NCI-H774 (cell line): ENCODE data around the gene CDK5.
"Not testable (repeated sequence)": the region's sequence is repeated elsewhere in the genome, so short reads cannot be mapped to it uniquely, and the experiment has no call there.

Source experiments
- DNase-seq: peaks from one replicate; lab custom pipeline; 2025; lab: John Stamatoyannopoulos, UW

CDK5 gene

DNA sequence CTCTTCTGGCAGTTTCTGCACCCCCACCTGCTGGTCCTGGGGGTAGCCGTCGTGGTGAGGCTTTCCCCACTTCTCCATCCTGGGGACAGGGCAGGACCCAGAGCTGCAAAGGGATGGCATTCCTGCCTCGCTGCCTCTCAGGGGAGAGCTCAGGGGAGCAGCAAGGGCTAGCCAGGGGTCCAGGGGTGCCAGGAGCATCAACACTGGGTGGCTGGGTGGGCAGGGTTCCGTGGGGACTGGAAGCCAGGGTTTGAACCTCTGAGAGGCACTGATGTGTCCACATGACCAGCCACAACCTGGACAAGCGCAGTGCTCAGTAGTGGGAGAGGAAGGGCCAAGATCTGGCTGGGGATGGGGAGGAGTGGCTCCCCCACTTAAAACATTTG lies 23.8 kb downstream of the CDK5 start:
- DNase-seq = no peak

DNA sequence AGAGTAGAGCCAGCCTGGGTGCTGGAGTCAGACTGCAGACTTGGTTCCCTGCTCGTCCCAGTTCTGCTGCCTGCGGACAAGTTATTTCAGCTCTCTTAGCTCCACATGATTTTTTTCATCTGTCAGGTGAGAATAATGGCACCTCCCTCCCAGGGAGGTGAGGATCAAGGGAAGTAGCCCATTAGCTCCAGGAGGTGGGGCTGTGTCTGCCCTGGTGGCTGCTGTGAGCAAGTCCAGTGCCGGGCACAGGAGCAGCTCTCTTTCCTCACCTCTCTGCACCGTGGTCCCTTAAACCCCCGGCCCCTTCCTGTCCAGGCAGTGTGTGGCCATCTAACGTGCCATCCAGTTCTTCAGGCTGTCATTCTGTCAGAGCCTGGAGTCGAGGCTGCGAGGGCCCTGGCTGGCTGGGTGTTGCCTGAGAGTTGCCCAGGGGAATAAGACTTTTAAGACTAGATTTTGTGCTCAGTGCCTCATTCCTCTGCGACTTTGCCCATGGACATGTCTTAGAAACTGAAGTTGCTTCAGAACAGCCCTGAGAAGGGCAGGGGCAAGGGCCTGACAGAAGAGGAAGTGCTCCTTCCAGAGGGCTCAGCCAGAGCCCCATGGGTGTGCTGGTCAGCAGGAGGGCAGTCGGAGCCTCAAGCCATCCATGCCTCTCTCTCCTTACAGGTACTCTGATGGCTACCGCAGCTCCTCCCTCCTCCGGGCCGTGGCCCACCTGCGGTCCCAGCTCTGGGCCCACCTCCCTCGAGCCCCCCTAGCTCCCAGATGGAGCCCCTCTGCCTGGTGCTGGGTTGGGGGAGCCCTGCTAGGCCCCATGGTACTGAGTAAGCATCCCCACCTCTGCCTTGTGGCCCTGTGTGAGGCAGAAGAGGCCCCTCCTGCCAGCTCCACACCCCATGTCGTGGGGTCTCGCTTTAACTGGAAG lies 24.5 kb downstream of the CDK5 start:
- no peak for DNase-seq

DNA sequence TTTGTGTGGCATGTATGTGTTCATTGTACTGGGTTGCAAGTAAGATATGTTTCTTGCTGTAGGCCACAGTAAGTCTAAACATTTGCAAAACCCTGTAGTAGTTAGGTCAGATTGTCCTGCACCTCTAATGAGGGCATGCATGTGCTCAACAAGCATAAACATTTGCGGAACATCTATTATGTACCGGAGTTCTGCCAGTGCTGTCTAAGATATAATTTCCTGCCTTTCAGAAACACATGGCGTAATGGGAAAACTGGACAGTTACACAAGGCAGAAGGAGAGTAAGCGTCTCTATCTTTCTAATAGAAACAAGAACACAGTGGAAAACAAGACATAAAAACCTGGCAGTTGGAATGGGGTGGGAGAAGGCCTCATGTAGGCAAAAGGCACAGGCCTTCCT lies 26.7 kb downstream of the CDK5 start:
- DNase-seq = no peak

DNA sequence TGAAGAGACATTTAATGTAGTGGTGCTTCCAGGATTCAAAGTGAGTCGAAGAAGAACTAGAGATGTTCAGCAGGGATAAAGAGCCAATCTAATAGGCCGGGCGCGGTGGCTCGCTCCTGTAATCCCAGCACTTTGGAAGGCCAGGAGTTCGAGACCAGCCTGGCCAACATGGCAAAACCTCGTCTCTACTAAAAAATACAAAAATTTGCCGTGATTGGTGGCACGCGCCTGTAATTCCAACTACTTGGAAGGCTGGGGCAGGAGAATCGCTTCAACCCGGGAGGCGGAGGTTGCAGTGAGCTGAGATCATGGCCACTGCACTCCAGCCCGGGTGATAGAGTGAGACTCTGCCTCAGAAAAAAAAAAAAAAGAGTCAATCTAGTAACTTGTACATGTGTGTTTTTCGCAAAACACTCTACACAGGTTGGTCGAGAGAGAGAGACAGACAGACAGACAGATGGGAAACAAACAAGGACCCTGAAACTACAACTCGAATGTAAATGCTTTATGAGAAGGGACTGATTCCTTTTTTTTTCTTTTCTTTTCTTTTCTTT lies 28.7 kb downstream of the CDK5 start:
- DNase-seq = no peak

DNA sequence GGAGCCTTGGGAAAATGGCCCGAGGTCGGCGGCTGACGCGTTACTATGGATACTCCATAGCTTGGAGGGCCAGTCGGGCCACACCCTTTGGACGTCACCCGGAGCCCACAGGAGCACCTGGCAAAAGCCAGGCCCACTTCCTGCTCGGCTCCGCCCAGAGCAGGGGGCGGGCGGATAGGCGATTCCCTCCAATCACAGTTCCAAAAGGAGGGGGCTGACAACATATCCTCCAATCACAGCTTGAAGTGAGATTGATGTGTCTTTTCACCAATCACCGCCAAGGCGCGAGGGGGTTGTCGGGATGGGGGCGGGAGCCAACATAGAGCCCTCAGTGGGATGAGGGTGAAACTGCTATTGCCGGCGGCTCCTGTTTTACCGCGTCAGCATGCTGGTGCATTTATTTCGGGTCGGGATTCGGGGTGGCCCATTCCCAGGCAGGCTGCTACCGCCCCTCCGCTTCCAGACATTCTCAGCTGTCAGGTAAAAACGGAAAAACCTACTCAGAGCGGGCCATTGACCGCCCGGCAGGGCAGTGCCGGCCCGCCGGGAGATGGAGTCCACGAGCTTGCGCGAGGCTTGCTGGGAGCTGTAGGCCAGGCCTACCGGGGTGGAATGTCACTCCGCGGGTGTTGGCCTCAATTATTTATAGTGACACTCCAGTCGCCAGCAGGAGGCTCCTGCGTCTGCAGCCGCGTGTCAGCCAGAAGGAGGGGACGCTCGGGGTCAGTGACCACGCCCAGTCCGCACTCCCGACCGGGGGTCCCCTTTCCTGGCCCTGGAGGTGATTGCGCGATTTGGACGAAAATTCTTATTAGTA lies 29.4 kb downstream of the CDK5 start, which contains the start of gene ABCB8:
Gene ABCB8 (plus strand): TSS at position 320 of the 817 bp plus-strand sequence. CDS start 66 bp downstream, at position 386.
- DNase-seq = peak; percentile 98

DNA sequence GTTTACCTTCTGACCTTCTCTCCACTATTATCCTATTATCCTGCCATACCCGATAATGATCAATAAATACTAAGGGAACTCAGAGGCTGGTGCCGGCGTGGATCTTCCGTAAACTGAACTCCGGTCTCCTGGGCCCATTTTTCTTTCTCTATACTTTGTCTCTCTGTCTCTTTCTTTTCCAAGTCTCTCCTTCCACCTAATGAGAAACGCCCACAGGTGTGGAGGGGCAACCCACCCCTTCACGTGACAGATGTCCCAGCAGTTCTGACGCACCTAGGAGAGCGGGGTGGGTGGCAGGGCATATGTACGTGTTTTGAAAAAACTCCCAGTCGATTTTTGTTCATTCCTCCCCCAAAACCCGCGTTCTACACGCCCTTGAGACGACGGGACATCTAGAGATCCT lies 30.0 kb downstream of the CDK5 start:
- DNase-seq = not testable (repeated sequence)

DNA sequence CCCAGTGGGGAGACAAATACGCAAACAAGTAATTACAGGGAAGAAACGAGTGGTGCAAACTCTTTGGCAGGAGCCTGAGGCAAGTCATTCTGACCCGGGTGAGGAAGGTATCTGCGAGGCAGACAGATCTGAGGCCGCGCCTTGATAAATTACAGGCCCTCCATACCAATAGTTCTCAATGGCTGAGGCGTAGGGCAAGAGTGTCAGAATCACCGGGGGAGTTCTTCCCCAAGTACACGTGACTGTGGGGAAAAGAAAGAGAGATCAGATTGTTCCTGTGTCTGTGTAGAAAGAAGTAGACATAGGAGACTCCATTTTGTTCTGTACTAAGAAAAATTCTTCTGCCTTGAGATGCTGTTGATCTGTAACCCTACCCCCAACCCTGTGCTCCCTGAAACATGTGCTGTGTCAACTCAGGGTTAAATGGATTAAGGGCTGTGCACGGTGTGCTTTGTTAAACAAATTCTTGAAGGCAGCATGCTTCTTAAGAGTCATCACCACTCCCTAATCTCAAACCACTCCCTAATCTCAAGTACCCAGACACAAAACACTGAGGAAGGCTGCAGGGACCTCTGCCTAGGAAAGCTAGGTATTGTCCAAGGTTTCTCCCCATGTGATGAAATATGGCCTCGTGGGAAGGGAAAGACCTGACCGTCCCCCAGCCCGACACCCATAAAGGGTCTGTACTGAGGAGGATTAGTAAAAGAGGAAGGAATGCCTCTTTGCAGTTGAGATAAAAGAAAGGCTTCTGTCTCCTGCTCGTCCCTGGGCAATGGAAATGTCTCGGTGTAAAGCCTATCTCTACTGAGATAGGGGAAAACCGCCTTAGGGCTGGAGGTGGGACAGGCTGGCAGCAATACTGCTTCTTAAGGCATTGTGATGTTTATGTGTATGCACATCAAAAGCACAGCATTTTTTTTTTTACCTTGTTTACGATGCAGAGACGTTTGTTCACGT lies 30.6 kb downstream of the CDK5 start:
- not testable (repeated sequence) for DNase-seq

DNA sequence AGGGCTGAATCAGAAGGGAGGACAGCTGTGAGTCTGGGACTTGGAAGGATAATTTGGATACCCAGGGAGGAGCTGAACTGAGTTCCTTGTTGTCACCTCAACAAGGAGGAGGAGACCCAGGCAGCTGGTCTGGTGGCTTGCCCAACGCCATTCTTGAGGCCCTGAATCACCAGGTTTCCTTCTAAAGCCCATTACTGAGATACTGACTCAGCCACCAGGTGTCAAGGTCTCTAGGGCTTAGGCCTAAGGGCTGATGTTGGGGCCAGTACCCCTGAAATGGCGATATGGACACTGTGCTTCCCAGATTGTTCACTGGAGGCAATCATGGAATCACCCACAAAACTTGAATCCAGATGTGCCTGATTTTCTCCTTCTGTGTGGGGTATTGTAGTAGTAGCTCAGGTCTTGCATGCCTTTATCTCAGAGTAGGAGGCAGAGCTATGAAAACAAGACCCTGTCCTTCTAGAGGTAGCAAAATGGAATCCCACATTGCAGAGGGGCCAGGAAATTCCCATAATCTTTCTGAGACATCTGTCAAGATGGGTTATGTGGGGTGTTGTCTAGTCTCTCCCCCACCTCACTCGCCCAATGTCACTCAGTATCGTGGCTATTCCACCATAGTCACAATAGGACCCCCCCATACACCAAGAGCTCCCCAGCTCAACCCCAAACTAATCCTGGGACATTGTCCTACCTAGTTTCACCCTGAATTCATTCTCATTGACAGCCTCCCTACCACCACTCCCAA lies 31.6 kb downstream of the CDK5 start:
- DNase-seq = no peak

DNA sequence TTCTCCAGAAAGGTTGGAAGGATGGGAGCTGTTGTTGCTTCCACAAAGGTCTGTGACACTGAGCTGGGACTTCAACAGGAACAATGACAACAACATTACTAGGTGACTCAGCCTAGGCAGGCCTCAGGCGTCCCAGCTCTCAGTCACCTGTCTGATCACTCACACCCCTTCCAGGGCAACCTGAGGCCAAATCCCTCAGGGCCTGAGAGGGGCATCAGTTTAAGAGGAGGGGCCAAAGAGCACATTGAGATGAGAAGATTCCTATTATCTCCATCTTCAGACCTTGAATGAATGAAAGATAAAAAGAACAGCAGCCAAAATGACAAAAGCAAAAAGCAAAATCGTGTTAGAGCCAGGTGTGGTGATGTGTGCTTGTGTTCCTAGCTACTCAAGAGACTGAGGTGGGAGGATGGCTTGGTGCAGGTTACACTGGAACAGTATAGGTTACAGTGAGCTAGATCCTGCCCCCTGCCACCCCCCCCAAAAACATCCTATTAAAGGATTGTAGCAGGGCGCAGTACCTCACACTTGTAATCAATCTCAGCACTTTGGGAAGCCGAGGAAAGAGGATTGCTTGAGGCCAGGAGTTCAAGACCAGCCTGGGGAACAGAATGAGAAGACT lies 33.2 kb downstream of the CDK5 start, which contains the start of gene ATG9B:
Gene ATG9B (minus strand): TSS at position 60 of the 622 bp plus-strand sequence. CDS start 71 bp downstream, outside the sequence.
- no peak for DNase-seq

DNA sequence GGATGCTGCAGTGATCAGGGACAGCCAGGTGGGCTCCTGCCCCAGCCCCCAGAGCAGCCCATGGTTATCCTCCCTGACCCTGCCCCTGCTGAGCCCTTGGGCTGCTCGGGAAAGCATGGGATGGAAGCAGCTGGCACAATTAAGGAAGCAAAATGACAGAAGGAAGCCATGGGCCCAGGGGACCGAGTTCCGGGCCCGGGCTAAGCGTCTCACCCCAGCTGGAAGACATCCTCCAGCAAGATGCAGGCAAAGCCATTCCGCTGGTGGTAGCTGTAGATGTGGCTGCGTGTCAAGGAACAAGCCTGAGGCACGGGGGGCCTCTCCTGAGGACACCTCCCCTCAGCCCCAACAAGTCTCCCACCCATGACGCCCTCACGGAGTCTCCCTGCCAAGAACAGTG lies 34.5 kb downstream of the CDK5 start:
- DNase-seq = no peak

DNA sequence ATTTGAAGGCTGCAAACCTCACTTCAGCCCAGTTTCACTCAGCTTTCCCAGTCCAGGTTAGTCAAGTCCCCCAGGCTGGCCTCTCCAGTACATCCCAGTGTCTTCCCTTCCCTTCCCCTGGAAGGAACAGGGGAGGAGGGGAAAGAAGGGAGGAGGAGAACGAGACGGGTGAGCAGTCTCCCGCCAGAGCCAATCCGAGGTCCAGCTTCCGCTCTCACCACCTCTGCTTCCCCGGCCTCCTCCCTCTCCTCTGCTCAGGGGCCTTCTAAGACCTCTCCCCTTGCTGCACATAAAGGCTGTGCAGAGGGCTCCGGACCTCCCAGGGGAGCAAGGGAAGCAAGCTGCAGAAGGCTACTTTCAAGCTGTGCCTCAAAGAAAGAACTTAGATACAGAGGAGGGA lies 37.5 kb downstream of the CDK5 start:
- DNase-seq = no peak

DNA sequence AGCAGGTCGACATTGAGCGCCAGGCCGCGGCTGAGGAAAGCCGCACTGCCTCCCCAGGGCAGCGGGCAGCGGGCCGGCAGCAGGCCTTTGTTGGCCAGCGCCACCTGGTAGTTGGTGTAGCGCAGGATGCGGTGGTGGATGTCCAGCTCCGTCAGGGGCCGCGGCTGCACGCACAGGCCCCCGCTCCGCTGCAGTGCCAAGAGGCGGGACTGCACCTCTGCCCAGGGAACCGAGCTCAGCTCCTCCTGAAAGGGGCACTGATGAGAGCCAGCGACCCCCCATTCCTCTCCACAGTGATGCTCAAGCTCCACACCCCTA lies 38.6 kb downstream of the CDK5 start:
- DNase-seq = no peak

DNA sequence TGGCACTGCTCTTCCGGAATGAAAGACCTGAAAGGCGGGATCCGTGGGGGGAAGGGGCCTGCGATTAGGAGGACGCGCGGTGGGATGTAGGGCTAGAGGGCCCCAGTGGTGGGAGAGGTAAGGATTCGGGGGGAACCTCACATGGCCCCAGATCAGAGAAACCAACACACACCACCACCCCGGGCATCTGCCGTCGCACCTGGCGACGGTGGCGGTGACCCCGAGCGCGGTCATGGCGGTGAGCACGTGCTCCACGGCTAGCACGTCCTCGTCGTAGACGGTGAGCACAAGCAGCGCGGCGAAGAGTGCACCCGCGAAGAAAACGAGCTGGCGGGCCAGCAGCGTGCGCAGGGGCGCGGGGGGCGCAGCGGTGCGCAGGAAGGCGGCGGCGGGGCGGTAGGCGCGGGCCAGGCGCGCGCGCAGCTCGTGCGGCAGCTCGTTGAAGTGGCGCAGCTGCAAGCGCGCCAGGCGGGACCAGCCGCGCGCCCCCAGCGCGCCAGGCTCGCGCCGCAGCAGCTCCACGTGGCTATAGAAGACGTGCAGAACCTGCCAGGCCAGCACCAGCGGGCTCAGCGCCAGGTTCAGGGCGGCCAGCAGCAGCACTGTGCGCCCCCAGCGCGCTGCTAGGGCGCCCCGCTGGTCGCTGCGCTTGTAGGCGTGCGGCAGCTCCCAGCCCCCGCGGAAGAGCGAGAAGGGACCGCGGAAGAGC lies 39.1 kb downstream of the CDK5 start:
- peak; percentile 45 for DNase-seq

DNA sequence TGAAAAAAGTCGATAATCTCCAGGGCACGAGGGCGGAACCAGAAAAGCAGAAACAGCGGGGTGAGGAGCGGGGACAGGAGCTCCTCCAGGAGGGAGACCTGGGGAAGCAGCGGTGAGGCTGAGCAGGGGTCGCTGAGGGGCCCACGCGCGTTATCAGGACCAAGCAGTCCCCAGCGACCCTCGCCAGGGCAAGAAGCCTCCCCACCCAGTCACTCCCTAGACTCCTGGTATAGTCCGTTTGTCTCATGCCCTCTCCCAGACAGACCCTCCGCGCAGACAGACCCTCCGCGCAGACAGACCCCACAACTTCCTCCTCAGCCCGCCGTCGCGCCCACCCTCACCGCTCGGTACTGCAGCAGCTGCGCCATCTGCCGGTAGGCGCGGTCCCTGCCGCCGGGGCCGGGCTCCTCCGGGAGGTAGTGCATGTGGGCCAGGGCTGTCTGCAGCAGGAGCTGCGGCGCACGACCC lies 39.7 kb downstream of the CDK5 start:
- peak; percentile 29 for DNase-seq

DNA sequence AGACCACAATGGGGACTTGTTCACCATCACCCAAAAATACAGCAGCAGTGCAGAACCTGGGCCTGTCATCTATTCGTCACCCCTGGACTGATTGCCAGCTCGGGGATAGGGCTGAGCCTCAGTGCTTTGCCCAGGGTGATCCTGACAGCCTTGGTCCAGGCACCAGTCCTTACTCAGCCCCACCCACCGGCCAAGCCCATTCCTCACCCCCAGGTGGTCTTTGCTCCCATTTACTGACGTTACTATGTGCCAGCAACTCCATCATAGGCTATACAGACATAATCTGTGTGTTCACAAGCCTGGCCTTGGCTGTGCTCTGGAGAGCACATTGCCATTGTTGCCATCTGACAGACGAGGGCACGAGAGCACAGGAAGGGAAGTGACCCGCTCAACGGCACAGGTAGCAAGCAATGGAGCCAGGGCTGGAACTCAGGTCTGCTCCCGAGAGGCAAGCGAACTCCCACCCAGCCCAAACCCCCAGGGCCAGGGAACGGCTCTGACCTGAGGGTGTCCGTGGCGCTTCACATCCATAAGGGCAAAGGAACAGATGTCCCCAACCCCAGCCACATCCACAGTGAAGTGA lies 40.2 kb downstream of the CDK5 start:
- DNase-seq = no peak

DNA sequence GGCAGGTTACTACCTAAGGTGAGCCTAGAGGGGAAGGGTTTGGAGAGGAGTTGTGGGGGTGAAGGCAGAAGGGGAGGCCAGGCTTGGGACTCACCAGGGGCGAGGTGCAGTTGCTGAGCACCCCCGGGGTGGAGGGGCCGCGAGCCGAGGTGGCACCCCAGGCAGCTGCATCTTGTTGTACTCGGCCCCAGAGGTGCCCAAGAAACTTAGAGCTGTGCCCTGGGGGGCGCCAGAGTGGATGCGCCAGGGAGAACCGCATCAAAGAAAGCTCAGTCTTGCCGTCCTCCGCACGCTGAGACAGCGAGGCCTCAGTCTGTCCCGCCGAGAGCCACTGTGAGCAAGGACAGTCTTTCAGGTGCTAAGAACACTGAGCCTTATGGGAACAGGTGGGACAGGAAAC lies 40.8 kb downstream of the CDK5 start:
- DNase-seq = no peak

DNA sequence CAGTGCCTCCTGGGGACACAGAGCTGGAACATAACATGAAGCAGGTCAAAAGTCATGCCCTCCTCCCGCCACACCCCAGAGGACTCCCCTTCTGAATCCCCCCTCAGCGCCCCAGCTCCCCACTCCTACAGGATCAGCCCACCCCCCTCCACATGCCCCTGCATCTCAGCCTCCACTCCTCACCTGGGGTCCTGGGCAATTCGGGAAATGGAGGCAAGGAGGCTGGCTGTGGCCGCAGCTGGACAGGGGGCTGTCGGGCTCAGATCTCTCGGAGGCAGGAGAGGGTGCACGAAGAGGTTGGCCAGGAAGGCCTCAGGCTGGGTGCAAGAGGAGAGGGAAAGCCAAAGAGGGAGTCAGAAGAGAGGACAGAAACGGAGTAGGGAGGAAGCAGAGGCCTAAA lies 41.2 kb downstream of the CDK5 start:
- DNase-seq = no peak

DNA sequence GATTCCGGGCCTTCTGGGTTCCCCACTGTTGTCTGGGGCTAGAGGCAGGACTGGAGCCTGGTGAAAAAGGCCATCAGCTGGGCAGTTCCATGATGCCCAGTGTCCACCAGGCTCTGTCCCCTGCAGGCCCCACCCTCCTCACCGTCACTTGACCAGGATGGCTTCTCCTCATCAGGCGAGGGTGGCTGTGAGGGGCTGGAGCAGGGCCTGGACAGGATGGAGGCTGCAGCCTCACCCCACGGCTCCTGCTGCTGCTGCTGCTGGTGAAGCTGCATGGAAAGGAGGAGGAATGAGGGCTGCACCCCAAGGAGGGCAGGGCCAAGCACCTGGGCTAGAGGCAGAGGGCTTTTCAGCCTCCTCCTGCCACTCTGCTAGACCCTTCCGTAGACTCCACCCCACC lies 41.7 kb downstream of the CDK5 start:
- no peak for DNase-seq

DNA sequence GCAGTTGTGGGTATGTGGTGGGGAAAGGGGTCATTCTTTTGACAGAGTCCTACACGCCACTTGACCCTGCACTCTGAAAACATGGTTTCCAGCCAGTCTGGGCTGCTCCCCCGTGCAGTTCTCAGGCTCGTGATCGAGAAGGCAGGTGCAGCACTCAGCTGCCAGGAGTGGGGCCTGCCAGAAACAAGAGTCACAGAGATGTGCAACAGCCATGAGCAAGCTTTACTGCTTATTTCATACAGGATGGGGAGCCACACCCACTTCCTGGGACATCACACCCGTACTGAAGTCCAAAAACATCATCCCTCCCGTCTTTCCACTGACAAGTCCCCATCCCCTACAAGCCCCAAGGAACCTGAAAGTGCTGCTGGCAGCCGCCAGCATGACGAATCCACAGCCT lies 42.7 kb downstream of the CDK5 start:
- peak; percentile 6 for DNase-seq
